Activated CD4-positive, alpha-beta T cell treated with anti-CD3 and anti-CD28 coated beads for 48 hours (primary cell): ENCODE results near the gene TMEM178B.

Experiments
- DNase-seq: peaks from one replicate; pipeline ENCODE4 v3.0.0-alpha.2; 2020

Gene TMEM178B

DNA sequence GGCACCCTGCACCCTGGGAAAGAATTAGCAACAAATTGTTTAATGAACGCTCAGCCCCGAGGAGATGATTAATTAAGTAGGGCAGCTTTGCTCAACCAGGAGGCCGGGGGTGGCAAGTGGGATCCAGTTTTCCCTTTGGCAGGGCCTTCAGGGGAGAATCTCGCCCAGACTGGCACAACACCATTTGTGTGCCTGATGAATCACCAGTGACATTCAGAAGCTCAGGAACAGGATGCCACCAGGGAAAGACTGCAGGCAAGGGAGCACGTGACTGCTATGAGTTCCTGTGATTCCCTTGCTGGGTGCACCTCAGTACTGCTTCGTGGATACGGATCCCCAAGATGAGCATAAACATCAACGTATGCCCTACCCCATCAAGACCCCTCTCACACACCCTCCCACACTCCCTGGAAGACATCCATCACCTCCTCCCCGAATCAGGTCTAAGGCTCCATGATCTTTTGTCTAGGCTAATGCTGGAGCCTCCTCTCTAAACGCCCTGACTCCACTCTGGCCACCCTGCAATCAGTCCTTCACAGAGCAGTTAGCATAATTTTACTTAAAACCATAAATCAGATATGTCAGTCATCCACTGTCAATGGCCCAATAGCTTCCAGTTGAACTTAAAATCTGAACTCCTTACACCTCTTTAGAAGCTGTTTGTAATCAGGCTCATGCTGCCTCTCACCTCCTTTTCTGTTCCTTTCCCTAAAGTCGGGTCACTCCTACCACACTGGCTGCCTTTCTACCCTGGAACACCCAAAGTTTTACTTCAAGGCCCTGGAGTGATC, 368.2 kb downstream of the TMEM178B start:
- no peak for DNase-seq

GRCh38 chr7:141442781-141443180, 368.9 kb downstream of the TMEM178B start:
- no peak for DNase-seq

DNA sequence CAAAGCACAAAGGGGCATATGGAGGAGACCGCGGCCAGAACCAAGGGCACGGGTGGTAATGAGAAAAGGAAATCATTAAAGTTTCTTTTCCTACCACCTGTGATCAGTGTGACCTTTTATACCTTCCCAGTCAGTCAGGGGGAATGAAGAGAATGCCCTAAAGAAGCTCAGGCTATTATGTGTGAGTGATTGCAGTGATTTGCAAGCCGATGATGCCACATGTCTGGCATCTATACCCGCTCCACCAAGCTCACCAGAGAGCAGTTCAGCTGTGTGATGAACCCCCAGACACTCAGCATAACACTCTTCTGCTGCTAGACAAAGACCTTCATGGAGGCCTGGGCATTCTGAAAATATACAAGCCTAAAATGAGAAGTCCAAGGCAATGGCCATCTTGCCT, 371.1 kb downstream of the TMEM178B start:
- DNase-seq: no peak

DNA sequence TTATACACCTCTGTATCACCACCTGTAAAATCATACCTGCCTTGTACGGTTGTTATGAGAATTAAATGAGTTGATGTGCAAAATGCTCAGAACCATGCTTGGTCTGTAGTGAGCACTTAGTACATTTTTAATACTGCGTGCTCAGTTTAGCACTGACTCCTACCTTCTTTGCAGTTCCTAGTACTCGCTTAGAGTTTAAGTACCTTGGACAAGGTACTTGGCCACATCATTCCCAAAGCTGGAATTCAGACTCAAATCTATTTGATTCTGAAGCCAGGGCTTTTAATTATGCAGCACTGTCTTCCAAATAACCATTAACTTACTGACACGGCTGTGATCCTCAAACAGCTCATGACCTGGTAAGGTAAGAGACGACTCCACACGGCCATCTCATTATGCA, 377.4 kb downstream of the TMEM178B start:
- no peak for DNase-seq

- peak; percentile 19 for DNase-seq
Measured at GRCh38 chr7:141452911-141453310, 379.0 kb downstream of the TMEM178B start.

GRCh38 chr7:141454338-141454737, 380.5 kb downstream of the TMEM178B start:
- no peak for DNase-seq

GRCh38 chr7:141455723-141456122, 381.9 kb downstream of the TMEM178B start:
- no peak for DNase-seq

GRCh38 chr7:141456298-141456697, 382.4 kb downstream of the TMEM178B start:
- DNase-seq: no peak

- no peak for DNase-seq
Measured at GRCh38 chr7:141456711-141457110, 382.8 kb downstream of the TMEM178B start.

DNA sequence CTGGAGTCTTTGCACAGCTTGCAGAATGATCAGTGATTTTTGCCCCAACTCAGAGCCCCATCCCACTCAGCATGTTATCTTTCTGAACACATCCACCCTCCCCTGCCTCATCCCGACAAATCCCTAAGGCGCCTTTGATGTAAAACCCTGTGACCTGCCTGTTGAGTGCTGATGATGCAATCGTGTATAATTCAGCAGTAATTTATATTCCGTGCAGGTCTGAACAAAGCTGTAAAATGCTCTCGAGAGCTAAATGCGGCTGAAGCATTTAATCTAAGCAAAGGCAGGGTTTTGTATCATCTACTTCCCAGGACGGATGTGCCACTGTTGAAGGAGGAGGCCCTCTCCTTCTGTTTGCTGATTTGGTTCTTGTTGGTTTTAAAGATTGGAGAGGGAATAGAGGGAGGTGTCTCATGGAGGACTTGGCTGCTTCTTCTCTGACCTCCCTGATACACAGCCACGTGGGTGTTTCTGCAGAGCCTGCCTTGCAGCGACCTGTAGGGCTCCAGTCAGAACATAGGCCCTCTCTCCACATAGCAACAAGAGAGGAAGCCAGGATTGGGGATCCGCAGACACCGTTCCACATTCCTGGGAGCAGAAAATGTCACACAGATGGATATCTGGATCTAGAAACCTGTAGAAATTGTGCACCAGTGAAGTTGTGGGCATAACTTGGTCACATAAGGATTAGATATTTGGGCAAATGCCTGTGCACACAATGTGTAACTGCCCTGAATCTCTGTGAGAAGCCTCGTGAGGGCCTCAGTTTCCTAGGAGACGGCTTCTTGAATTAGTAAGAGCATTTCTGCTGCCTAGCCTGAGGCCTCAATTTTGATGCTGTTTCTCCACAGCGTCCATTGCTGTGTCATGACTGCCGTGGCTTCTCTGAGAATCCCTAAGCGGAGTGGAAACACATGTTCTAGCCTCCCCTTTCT, 387.2 kb downstream of the TMEM178B start:
- DNase-seq: no peak

- no peak for DNase-seq
Measured at GRCh38 chr7:141461924-141462323, 388.1 kb downstream of the TMEM178B start.

DNA sequence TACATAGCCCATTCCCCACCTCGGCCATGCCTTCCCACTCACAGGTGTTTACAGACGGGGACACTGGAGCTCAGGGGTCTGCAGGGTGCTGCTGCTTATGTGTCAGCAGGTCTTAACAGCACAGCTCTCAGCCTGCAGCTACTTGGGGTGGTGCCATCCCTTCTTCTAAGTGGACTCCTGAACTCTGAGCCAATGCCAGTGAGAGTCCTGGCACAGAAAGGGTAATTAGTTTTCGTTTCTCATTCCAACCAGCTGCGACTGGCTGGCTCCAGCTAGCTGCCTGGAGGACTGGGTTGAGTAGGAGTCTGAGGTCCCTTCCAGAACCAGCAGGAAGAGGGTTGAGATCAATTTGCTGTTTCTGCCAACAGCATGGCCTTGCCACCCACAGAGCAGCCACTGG, 389.1 kb downstream of the TMEM178B start:
- no peak for DNase-seq

DNA sequence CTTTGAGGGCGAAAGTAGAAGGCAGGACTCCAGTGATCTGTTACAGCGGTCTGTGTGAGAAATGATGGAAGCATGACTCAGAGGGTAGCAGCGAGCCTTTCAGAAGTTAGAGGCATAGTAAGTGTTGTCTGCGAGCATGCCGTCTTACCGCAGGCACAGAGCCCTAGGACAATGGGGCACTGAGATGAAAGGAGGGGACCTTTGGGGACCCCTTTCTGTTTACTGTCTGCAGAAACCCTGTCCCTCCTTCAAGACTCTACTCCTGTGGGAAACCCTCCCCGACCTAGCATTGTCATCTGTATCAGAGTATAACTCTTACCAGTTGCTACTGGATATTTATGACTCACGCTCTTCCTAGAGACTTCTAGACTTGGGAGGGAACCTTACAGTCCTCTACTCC, 390.1 kb downstream of the TMEM178B start:
- DNase-seq: no peak

DNA sequence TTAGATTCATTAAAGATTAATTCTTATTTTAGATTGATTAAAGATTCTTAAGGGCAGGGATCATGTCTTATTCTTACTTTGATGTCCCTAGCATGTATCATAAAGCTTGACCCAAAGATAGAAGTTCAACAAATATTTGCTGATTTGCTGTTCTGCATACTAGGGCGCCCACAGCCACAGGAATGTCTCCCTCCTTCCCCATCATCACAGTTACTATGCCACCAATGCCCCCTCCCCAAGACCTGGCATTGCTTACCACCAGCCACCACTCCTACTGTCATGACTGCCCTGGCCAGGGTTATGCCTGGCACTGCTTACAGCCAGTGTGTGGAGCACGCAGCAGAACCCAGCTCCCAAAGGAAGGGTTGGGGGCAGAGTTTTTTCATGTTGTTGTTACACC, 390.7 kb downstream of the TMEM178B start:
- DNase-seq: no peak

DNA sequence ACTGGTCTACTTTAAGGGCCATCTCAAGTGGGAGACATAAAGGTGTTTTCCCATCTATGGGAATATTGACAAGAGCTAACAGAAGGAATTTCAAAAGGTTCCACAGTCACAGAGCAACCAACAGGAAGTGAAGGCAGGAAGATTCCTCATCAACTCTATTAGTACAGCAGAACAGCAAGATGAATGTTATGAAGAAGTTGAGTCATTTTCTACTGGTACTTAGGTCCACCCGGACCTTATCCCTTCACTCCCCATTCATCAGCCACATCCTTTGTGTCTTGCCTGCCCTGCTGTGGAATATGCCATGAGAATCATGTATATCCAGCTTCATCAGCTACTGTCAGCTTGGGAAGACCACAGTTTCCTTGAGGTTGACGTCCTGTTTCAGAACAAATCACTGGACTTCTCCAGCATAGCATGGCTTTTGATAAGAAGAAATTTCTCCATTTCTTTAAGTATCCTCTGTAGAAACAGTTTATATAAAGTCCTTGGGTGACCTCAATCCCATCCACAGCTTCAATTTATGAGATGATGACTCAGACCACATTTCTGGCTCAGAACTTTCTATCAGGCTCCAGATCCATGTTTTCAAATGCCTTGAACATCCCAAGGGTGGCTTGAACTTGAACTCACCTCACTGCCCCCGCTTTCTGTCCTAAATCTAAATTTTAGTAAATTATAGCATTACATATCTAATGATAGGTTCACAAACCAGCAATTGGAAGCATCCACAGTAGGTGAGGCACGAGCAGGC, 392.5 kb downstream of the TMEM178B start:
- no peak for DNase-seq

- no peak for DNase-seq
Measured at GRCh38 chr7:141468341-141468740, 394.5 kb downstream of the TMEM178B start.

- DNase-seq: no peak
Measured at GRCh38 chr7:141475679-141476078, 401.8 kb downstream of the TMEM178B start.

- no peak for DNase-seq
Measured at GRCh38 chr7:141477865-141478264, 404.0 kb downstream of the TMEM178B start.

GRCh38 chr7:141478845-141479244, 405.0 kb downstream of the TMEM178B start:
- DNase-seq: no peak

DNA sequence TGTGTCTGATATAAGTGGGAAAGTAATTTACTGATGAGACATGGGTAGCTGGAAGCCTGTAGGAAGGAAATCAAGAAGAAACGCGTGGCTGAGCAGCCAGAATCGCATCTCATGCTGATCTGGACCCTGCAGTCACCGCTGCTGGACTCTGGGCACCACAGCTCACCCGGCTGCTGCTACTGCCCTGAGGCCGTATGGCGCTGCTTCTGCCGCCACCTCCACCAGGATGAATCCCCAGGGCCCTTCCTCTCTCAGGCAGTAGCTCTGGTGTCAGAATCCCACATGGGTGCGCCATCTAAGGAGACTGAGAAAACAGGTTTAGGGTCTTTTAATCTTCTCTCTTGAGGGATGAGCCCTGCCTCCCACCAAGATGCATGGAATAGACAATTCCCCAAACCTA, 407.1 kb downstream of the TMEM178B start:
- DNase-seq: no peak

- DNase-seq: no peak
Measured at GRCh38 chr7:141481971-141482370, 408.1 kb downstream of the TMEM178B start.

DNA sequence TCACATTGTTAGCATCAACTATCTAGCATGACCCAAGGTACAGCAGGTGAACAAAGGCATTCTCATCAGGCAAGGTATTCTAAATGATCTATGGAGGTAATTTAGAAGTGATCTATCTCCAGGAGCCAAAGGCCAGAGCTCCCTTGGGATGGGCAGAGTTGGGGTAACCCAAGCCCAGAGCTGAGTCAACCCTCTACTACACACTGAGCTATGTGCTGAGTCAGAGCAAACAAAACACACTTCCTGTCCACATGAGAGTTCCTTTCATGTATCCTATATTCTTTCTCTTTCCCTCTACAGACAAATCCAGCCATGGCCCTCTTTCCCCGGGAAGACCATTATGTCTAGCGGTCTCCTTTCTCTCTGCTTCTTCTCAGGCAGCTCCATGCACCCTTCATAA, 409.2 kb downstream of the TMEM178B start:
- no peak for DNase-seq

DNA sequence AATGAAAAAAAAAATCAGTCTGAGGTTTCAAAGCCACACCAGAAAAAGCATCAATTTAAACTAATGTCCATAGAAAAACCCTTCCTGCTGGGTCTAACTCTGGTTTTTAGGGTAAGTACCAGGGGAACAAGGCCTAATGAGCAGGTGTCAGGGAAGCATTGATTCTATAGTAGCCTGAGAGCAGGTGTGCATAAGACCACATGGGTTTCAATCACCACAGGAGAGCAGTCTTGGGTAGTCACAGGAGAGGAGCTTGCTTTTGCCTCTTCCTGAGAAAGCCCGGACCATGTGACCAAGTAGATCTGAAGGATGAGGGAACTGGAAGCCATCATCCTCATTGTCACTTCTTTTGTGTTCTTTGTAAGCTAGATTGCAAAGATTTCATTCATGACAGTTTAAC, 411.0 kb downstream of the TMEM178B start:
- DNase-seq: no peak
